GM12878 (cell line): ENCODE measurements around the gene PRKAG2. TPM values are rescaled to one million over a fixed set of nuclear protein-coding genes. Genes with fewer than 3 reads are reported as not detected.

Experiments
- ATAC-seq: fragments of 200-7000 bp; cut with Tn5 transposase; 3 replicates; pipeline ENCODE4 v1.9.1; 2020; ENCODE audit warnings: mild to moderate bottlenecking, moderate library complexity
- BruUV-seq: library from RNA; stranded (reverse); fragments of 400-500 nt; replicated peaks from 2 replicates; lab custom pipeline; 2021; lab: Mats Ljungman, UMichigan
- CTCF ChIA-PET: fragments of 300-600 bp; sonication (Branson Sonifier 250); formaldehyde crosslinking; extraction: SDS; loops from one replicate; lab custom pipeline; 2021; ENCODE audit warnings: inconsistent platforms; lab: Yijun Ruan, JAX
- POLR2A ChIA-PET: fragments of 350-600 bp; formaldehyde crosslinking; extraction: SDS; loops from one replicate; lab custom pipeline; 2021; ENCODE audit warnings: inconsistent platforms; lab: Charles Lee
- RAD21 ChIA-PET: fragments of 300-600 bp; sonication (Branson Sonifier 250); formaldehyde crosslinking; loops from one replicate; lab custom pipeline; 2023; ENCODE audit warnings: antibody characterized with exemption; ENCODE audit not compliant: unreplicated experiment; lab: Charles Lee
- SMC1A ChIA-PET: fragments of 300-600 bp; sonication (Branson Sonifier 250); formaldehyde crosslinking; loops from one replicate; lab custom pipeline; 2023; ENCODE audit not compliant: unreplicated experiment, uncharacterized antibody; lab: Charles Lee
- DNase-seq: peaks from one replicate; pipeline ENCODE4 v3.0.0-alpha.2; 2011; ENCODE audit warnings: low read depth, low spot score
- FAIRE-seq: peaks from 3 replicates; lab custom pipeline; 2011; peaks lifted over from hg19 to GRCh38; lab: Jason Lieb, UNC
- H2AFZ ChIP-seq: 2 replicates; pipeline ENCODE4 v1.6.0; 2011; ENCODE audit warnings: low read depth, low read length, control low read depth; ENCODE audit not compliant: control insufficient read depth
- H3K27ac ChIP-seq: 2 replicates; pipeline ENCODE4 v1.5.1; 2011; ENCODE audit warnings: control low read depth; ENCODE audit not compliant: control insufficient read depth, insufficient read depth
- H3K27me3 ChIP-seq, 2 experiments: replicated peaks in 1 of 2; 2 replicates each; pipeline versions ENCODE4 v1.6.0 to v1.6.1; 2011; ENCODE audit warnings: low read length in 1 of 2; ENCODE audit not compliant: control insufficient read depth in 2 of 2, insufficient read depth in 2 of 2
- H3K36me3 ChIP-seq, 2 experiments: 2 replicates each; pipeline ENCODE4 v1.5.1; 2011; ENCODE audit warnings: low read length in 1 of 2; ENCODE audit not compliant: control insufficient read depth in 2 of 2, insufficient read depth in 2 of 2
- H3K4me1 ChIP-seq: 2 replicates; pipeline ENCODE4 v1.6.1; 2011; ENCODE audit warnings: mild to moderate bottlenecking, low read length, moderate library complexity, mixed read lengths; ENCODE audit not compliant: control insufficient read depth, insufficient read depth
- H3K4me2 ChIP-seq: 2 replicates; pipeline ENCODE4 v1.6.0; 2011; ENCODE audit warnings: control low read depth; ENCODE audit not compliant: control insufficient read depth, insufficient read depth
- H3K4me3 ChIP-seq: fragments of 200-600 bp; sonication (generic); 2 replicates; pipeline ENCODE4 v1.5.1; 2016
- H3K79me2 ChIP-seq: 2 replicates; pipeline ENCODE4 v1.6.0; 2011; ENCODE audit warnings: low read length; ENCODE audit not compliant: control insufficient read depth, insufficient read depth
- H3K9ac ChIP-seq: 2 replicates; pipeline ENCODE4 v1.8.0; 2011; ENCODE audit warnings: low read length, control low read depth, mixed read lengths; ENCODE audit not compliant: control insufficient read depth, insufficient read depth
- H3K9me3 ChIP-seq: replicated peaks from 3 replicates; pipeline ENCODE4 v1.5.1; 2011; ENCODE audit warnings: mild to moderate bottlenecking, low read length; ENCODE audit not compliant: control insufficient read depth, insufficient read depth
- H4K20me1 ChIP-seq: 2 replicates; pipeline ENCODE4 v1.6.0; 2011; ENCODE audit not compliant: control insufficient read depth, insufficient read depth
- CHD1 ChIP-seq: IDR thresholded peaks from 2 replicates; pipeline ENCODE4 v1.6.1; 2012; ENCODE audit warnings: low read depth, low read length, improper control_type of control experiment
- EP300 ChIP-seq, 2 experiments: fragments of 150-350 bp in 1 of 2; IDR thresholded peaks; 2 replicates each; pipeline ENCODE4 v1.6.1; 2011 to 2012; ENCODE audit warnings: low read depth in 2 of 2, low read length in 2 of 2, borderline replicate concordance in 1 of 2, improper control_type of control experiment in 1 of 2, inconsistent platforms in 1 of 2; ENCODE audit not compliant: control insufficient read depth in 1 of 2
- FOXK2 ChIP-seq: fragments of 450-650 bp; IDR thresholded peaks from 2 replicates; pipeline ENCODE4 v1.6.1; 2017; ENCODE audit warnings: mild to moderate bottlenecking, moderate library complexity
- HCFC1 ChIP-seq: fragments of 150-350 bp; IDR thresholded peaks from 2 replicates; pipeline ENCODE4 v1.6.1; 2014; ENCODE audit warnings: low read length
- MTA2 ChIP-seq: fragments of 450-650 bp; IDR thresholded peaks from 2 replicates; pipeline ENCODE4 v1.6.1; 2016; ENCODE audit warnings: low read depth, mild to moderate bottlenecking, moderate library complexity
- RCOR1 ChIP-seq: conservative IDR thresholded peaks from 2 replicates; pipeline ENCODE4 v1.6.1; 2012; ENCODE audit warnings: low read depth, low read length, improper control_type of control experiment
- SRF ChIP-seq, 2 experiments: IDR thresholded peaks; 2 replicates each; pipeline ENCODE4 v1.6.1; 2011; ENCODE audit warnings: low read depth in 2 of 2, low read length in 2 of 2, mild to moderate bottlenecking in 1 of 2, moderate library complexity in 1 of 2
- TARDBP ChIP-seq: IDR thresholded peaks from 2 replicates; pipeline ENCODE4 v1.6.1; 2016; ENCODE audit warnings: borderline replicate concordance
- YY1 ChIP-seq: IDR thresholded peaks from 2 replicates; pipeline ENCODE4 v1.6.1; 2011; ENCODE audit warnings: low read depth, mild to moderate bottlenecking, low read length
- WGBS: methylation state at CpG from one replicate; pipeline ENCODE4 v1.1.6; 2016; ENCODE audit warnings: low lambda C conversion rate; ENCODE audit not compliant: insufficient replicate concordance, insufficient coverage; ENCODE audit errors: missing lambda C conversion rate; 5-methylcytosine and 5-hydroxymethylcytosine counted together
- in situ Hi-C: fragments of 300-500 bp; cut with MboI; formaldehyde crosslinking; loops from 9 replicates; pipeline ENCODE4 v1.14.3; 2018; ENCODE audit warnings: mixed read lengths
- intact Hi-C: fragments of 100-400 bp; cut with micrococcal nuclease; formaldehyde crosslinking; loops from one replicate; pipeline ENCODE4 v1.14.2; 2022; ENCODE audit not compliant: unreplicated experiment
- polyA plus RNA-seq, 11 experiments: library from polyadenylated mRNA; depleted of rRNA in 4 of 11; unstranded in 6 of 11; stranded (reverse) in 5 of 11; fragments of >200 nt; fragmentation: Nextera tagmentation in 4 of 11; fragmentation: Illumina TruSeq in 1 of 11; extraction: Ambion mirVana in 4 of 11; extraction: Trizol in 1 of 11; gene quantifications; 1 replicate in 1 of 11; 2 replicates in 10 of 11; pipeline versions ENCODE4 v1.2.1 to v1.2.3, GENCODE V29; 2011 to 2016; ENCODE audit warnings: inconsistent platforms in 2 of 11, missing spikeins in 2 of 11, low read depth in 1 of 11
- total RNA-seq, 4 experiments: library from RNA; depleted of rRNA in 3 of 4; stranded (reverse); fragments of >200 nt in 3 of 4; fragmentation: Illumina TruSeq in 1 of 4; extraction: Trizol in 1 of 4; gene quantifications; 2 replicates each; pipeline versions ENCODE4 v1.2.1 to v1.2.3, GENCODE V29; 2013 to 2021
- TF ChIP-seq, protein P1 (sequence below): fragments of 150-350 bp; IDR thresholded peaks from 2 replicates; pipeline ENCODE4 v1.6.1; 2016; ENCODE audit warnings: low read depth, low read length
- TF ChIP-seq, protein P2 (sequence below): IDR thresholded peaks from 2 replicates; pipeline ENCODE4 v1.6.1; 2012; ENCODE audit warnings: low read depth, low read length, improper control_type of control experiment
- TF ChIP-seq, protein P3 (sequence below): IDR thresholded peaks from 2 replicates; pipeline ENCODE4 v1.6.1; 2012; ENCODE audit warnings: low read depth, low read length, improper control_type of control experiment

Gene PRKAG2
- total and polyA plus RNA-seq, 10 of the 15 experiments (the other 5 are each of a cell fraction or from before 2014, with no cell fraction given), result 3.4 to 8.9 (median 6.8) TPM

DNA sequence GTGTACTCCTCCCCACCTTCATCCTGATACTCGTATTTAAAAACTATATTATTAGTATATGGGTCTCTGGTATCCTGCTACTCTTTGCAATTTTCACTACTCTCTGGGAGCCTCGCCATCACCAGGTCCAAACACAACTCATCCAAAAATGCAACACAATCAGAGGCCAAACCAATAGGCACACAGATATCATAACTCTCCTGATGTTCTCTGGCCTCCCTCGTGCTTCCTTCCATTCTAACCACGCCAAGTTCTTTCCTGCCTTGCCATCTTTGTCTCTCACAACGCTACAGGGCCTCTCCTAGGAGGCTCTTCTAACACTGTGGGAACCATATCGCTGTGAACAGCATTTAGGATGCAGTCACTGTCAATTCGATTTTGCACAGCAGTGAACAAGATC lies 364.6 kb downstream of the PRKAG2 start (continued):
- TF ChIP-seq, protein P1, sequence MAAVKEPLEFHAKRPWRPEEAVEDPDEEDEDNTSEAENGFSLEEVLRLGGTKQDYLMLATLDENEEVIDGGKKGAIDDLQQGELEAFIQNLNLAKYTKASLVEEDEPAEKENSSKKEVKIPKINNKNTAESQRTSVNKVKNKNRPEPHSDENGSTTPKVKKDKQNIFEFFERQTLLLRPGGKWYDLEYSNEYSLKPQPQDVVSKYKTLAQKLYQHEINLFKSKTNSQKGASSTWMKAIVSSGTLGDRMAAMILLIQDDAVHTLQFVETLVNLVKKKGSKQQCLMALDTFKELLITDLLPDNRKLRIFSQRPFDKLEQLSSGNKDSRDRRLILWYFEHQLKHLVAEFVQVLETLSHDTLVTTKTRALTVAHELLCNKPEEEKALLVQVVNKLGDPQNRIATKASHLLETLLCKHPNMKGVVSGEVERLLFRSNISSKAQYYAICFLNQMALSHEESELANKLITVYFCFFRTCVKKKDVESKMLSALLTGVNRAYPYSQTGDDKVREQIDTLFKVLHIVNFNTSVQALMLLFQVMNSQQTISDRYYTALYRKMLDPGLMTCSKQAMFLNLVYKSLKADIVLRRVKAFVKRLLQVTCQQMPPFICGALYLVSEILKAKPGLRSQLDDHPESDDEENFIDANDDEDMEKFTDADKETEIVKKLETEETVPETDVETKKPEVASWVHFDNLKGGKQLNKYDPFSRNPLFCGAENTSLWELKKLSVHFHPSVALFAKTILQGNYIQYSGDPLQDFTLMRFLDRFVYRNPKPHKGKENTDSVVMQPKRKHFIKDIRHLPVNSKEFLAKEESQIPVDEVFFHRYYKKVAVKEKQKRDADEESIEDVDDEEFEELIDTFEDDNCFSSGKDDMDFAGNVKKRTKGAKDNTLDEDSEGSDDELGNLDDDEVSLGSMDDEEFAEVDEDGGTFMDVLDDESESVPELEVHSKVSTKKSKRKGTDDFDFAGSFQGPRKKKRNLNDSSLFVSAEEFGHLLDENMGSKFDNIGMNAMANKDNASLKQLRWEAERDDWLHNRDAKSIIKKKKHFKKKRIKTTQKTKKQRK, result no peak
- TF ChIP-seq SRF (IDR thresholded peaks at IDR 0.05; ENCODE audit: low read depth in 2 of 2, low read length in 2 of 2) (no peak), EP300 (IDR thresholded peaks at IDR 0.05; ENCODE audit: borderline replicate concordance in 1 of 2, control insufficient read depth in 1 of 2, low read depth in 2 of 2, low read length in 2 of 2) (no peak), RCOR1 (no peak)
- TF ChIP-seq, protein P2, sequence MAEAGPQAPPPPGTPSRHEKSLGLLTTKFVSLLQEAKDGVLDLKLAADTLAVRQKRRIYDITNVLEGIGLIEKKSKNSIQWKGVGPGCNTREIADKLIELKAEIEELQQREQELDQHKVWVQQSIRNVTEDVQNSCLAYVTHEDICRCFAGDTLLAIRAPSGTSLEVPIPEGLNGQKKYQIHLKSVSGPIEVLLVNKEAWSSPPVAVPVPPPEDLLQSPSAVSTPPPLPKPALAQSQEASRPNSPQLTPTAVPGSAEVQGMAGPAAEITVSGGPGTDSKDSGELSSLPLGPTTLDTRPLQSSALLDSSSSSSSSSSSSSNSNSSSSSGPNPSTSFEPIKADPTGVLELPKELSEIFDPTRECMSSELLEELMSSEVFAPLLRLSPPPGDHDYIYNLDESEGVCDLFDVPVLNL, result no peak

DNA sequence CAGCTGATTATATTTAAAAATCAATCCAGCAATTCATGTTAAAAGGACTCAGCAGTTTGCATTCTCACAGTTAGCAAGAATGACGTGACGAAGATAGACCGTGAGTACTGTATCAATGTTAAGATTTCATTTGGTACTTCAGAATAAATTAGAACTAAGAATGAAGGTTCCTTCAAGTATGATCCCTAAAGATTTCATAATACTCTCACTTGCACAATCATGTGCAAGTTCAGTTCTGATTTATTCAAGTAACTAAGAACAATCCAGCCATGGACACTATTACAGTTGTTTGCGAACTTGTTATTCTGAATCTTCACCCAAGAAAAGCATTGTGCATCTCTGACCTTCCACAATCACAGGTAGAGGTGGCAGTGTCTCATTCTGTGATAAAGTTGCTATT lies 365.0 kb downstream of the PRKAG2 start:
- Histone ChIP-seq H3K9ac (no peak overlapping the region), H3K27me3 (no peaks in the 10 kb centered on the region), H3K9me3 (peaks cover 5% of the 10 kb centered on the region; the same call in 2 of the 3 replicates), H3K4me2 (no peak overlapping the region; the same call in 1 of the 2 replicates), H4K20me1 (peaks cover 2% of the 10 kb centered on the region; the same call in 1 of the 2 replicates), H3K4me1 (peaks cover 4% of the 10 kb centered on the region; the same call in 1 of the 2 replicates), H2AFZ (no peak overlapping the region), H3K36me3 (peaks cover 0 to 2% of the 10 kb centered on the region in 2 experiments; a peak in 1 of 4 replicates), H3K27ac (no peak overlapping the region), H3K79me2 (peaks cover 99% of the 10 kb centered on the region), H3K4me3 (no peak overlapping the region)
- ATAC-seq (no peak), DNase-seq (no peak), FAIRE-seq (no peak)
- ChIA-PET RAD21 (interaction anchor here (1.0 to 1.1 kb wide), 2 partner anchors 8 to 41 kb away, joined by 3 read pairs; partner anchors contain the start of gene RHEB), CTCF (interaction anchor here (0.7 kb wide), 1 partner anchor 16 kb away, joined by 3 read pairs; no protein-coding TSS in a partner anchor), SMC1A (no interaction called here), POLR2A (no interaction called here)
- intact Hi-C loops (no loop called here), in situ Hi-C loops (no loop called here)
- BruUV-seq, result no TSS peak
- WGBS, result 97% methylated on average over 4 of the region's 4 CpGs
- TF ChIP-seq FOXK2 (no peak), TARDBP (no peak), CHD1 (no peak), MTA2 (no peak), YY1 (no peak), HCFC1 (no peak)
- TF ChIP-seq, protein P1, result no peak
- TF ChIP-seq, protein P3, sequence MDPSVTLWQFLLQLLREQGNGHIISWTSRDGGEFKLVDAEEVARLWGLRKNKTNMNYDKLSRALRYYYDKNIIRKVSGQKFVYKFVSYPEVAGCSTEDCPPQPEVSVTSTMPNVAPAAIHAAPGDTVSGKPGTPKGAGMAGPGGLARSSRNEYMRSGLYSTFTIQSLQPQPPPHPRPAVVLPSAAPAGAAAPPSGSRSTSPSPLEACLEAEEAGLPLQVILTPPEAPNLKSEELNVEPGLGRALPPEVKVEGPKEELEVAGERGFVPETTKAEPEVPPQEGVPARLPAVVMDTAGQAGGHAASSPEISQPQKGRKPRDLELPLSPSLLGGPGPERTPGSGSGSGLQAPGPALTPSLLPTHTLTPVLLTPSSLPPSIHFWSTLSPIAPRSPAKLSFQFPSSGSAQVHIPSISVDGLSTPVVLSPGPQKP, result no peak
